ENCODE data around the gene MFAP2. TPM values are rescaled to one million over a fixed set of nuclear protein-coding genes. Genes with fewer than 3 reads are reported as not detected.
"Not testable (repeated sequence)": the region's sequence is repeated elsewhere in the genome, so short reads cannot be mapped to it uniquely, and the experiment has no call there.

MFAP2 gene
- total RNA-seq, 4 donors from 2014 or later = 3.9 to 16.0 (median 5.4) TPM

DNA sequence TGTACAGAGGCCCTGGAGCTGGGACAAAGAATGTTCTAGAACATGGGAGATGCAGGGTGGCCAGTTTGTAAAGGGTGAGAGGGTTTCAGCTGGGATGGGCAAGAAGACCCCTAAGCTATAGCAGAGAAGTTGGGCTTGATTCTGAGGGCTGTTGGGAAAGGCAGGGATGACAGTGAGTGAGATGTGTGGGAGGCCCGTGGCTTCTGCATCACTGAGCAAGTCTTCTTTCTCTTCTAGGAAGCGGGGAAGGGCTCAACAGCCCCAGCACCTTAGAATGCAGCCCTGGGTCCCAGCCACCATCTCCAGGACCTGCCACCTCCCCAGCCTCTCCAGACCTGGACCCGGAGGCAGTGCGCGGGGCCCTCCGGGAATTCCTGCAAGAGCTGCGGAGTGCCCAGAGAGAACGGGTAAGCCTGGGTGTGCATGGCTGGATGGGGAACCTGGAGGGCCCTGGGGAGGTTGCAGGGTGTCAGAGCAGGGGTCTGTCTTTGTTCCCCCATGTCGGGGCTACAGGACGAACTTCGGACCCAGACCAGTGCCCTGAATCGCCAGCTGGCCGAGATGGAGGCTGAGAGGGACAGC is 14.8 kb downstream of the MFAP2 start:
- intact Hi-C loops (cut with DNase I; ENCODE audit: low total_unique reads) = no loop called here
- DNase-seq (ENCODE audit: low spot score in 2 of 2) = no peak
- H3K4me3 ChIP-seq (ENCODE audit: low read depth, poor library complexity, severe bottlenecking) = no peak overlapping the region
- 92 to 96% methylated on average over 11 to 13 of the region's 13 CpGs for WGBS, 2 donors
- TF ChIP-seq, protein P1, sequence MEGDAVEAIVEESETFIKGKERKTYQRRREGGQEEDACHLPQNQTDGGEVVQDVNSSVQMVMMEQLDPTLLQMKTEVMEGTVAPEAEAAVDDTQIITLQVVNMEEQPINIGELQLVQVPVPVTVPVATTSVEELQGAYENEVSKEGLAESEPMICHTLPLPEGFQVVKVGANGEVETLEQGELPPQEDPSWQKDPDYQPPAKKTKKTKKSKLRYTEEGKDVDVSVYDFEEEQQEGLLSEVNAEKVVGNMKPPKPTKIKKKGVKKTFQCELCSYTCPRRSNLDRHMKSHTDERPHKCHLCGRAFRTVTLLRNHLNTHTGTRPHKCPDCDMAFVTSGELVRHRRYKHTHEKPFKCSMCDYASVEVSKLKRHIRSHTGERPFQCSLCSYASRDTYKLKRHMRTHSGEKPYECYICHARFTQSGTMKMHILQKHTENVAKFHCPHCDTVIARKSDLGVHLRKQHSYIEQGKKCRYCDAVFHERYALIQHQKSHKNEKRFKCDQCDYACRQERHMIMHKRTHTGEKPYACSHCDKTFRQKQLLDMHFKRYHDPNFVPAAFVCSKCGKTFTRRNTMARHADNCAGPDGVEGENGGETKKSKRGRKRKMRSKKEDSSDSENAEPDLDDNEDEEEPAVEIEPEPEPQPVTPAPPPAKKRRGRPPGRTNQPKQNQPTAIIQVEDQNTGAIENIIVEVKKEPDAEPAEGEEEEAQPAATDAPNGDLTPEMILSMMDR (IDR thresholded peaks at IDR 0.05) = no peak
- TF ChIP-seq POLR2A (IDR thresholded peaks at IDR 0.05) = no peak

DNA sequence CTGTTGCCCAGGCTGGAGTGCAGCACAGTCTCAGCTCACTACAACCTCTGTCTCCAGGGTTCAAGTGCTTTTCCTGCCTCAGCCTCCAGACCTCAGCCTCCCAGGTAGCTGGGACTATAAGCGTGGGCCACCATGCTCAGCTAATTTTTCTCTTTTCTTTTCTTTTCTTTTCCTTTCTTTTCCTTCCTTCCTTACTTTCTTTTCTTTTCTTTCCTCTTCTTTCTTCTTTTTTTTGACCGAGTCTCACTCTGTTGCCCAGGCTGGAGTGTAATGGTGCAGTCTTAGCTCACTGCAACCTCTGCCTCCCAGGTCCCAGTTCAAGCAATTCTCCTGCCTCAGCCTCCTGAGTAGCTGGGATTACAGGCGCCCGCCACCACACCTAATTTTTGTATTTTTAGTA is 16.3 kb downstream of the MFAP2 start:
- 91 to 97% methylated on average over 4 of the region's 4 CpGs for WGBS, 2 donors
- H3K4me3 ChIP-seq (ENCODE audit: low read depth, poor library complexity, severe bottlenecking); DNase-seq (ENCODE audit: low spot score in 2 of 2): not testable (repeated sequence)
- intact Hi-C loops (cut with DNase I; ENCODE audit: low total_unique reads) = loop anchor here (5.0 kb wide), 1 partner anchor 83 kb away; no protein-coding TSS in a partner anchor

GRCh38 chr1:16961297-16962133 is 18.9 kb downstream of the MFAP2 start:
- intact Hi-C loops (cut with DNase I; ENCODE audit: low total_unique reads) = loop anchor here (5.0 kb wide), 1 partner anchor 86 kb away; no protein-coding TSS in a partner anchor
- WGBS, 2 donors = 88 to 89% methylated on average over 14 of the region's 14 CpGs
- H3K4me3 ChIP-seq (ENCODE audit: low read depth, poor library complexity, severe bottlenecking) = no peak overlapping the region
- DNase-seq (ENCODE audit: low spot score in 2 of 2) = no peak
- TF ChIP-seq, protein P1 (IDR thresholded peaks at IDR 0.05) = no peak
- TF ChIP-seq POLR2A (IDR thresholded peaks at IDR 0.05) = no peak

DNA sequence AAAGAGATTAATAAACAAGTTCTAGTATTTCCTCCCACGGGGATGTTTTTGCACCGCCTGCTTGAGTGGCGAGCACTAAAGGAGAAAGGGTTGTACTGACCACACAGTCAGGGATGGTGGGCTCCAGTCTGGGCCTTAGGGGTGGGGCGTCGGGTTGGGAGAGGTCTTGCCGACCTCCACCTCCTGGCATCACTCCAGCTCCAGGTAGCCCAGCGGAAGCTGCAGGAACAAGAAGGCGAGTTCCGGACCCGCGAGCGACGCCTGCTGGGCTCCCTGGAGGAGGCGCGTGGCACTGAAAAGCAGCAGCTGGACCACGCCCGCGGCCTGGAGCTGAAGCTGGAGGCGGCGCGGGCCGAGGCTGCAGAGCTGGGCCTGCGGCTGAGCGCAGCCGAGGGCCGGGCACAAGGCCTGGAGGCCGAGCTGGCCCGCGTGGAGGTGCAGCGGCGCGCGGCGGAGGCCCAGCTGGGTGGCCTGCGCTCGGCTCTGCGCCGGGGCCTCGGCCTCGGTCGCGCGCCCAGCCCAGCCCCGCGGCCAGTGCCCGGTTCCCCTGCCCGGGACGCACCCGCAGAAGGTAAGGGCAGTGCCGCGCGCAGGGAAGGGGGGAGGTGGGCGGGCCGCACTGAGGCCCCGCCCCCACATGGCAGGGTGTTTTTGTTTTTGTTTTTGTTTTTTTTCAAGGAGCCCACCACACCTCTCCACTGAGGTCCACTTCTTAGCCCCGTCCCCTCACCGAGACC is 19.7 kb downstream of the MFAP2 start:
- no peak for TF ChIP-seq POLR2A (IDR thresholded peaks at IDR 0.05)
- TF ChIP-seq, protein P1 (IDR thresholded peaks at IDR 0.05) = no peak
- WGBS, 2 donors = 6 to 9% methylated on average over 29 to 38 of the region's 57 CpGs
- DNase-seq (ENCODE audit: low spot score in 2 of 2) = peak; percentile 69 to 96
- H3K4me3 ChIP-seq (ENCODE audit: low read depth, poor library complexity, severe bottlenecking) = peak overlapping the region; percentile 15
- intact Hi-C loops (cut with DNase I; ENCODE audit: low total_unique reads) = loop anchor here (5.0 kb wide), 1 partner anchor 87 kb away; no protein-coding TSS in a partner anchor

DNA sequence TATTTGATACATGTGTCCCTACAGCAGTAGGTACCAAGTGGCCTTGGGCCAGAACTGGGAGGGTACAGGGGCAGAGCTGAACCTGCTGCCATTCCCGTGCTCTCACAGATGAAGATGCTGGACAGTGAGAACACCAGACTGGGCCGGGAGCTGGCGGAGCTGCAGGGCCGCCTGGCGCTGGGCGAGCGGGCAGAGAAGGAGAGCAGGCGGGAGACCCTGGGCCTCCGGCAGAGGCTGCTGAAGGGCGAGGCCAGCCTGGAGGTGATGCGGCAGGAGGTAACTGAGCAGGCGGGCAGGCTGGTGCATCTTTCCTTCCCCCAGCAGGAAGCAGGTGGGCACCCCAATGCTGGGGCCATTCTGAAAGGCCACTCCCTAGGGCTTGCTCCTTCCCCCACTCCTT is 21.9 kb downstream of the MFAP2 start:
- H3K4me3 ChIP-seq (ENCODE audit: low read depth, poor library complexity, severe bottlenecking) = no peak overlapping the region
- TF ChIP-seq, protein P1 (IDR thresholded peaks at IDR 0.05) = no peak
- no peak for TF ChIP-seq POLR2A (IDR thresholded peaks at IDR 0.05)
- 95 to 99% methylated on average over 12 of the region's 12 CpGs for WGBS, 2 donors
- no peak for DNase-seq (ENCODE audit: low spot score in 2 of 2)
- intact Hi-C loops (cut with DNase I; ENCODE audit: low total_unique reads) = no loop called here

DNA sequence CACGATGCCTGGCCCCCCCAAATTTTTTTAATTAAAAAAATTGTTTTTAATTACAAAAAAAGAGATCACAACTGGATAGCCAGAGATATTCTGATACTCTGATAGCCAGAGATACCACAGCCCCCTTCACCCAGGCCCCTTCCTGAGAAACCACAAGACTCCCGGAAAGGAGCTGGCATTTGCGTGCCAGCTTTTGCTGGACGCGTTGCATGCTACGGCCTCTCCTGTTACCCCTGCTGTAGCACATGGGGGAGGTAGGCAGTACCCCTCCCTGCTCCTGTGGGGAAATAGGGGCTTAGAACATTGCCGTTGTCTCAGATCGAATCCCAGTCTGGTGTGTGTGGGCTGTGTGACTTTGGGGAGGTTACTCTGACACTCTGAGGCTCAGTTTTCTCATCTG is 22.7 kb downstream of the MFAP2 start:
- DNase-seq (ENCODE audit: low spot score in 2 of 2) = no peak
- intact Hi-C loops (cut with DNase I; ENCODE audit: low total_unique reads) = no loop called here
- TF ChIP-seq POLR2A (IDR thresholded peaks at IDR 0.05) = no peak
- TF ChIP-seq, protein P1 (IDR thresholded peaks at IDR 0.05) = no peak
- no peak overlapping the region for H3K4me3 ChIP-seq (ENCODE audit: low read depth, poor library complexity, severe bottlenecking)
- 84 to 92% methylated on average over 8 of the region's 8 CpGs for WGBS, 2 donors
